SH-SY5Y (cell line): ENCODE measurements around the gene GAS7.

ENCODE experiments used
- GATA2 ChIP-seq: IDR thresholded peaks from 2 replicates; pipeline ENCODE4 v1.6.1; 2011; ENCODE audit warnings: mild to moderate bottlenecking, low read depth, low read length
- GATA3 ChIP-seq: IDR thresholded peaks from 2 replicates; pipeline ENCODE4 v1.6.1; 2011; ENCODE audit warnings: low read depth, mild to moderate bottlenecking, low read length, moderate library complexity

DNA sequence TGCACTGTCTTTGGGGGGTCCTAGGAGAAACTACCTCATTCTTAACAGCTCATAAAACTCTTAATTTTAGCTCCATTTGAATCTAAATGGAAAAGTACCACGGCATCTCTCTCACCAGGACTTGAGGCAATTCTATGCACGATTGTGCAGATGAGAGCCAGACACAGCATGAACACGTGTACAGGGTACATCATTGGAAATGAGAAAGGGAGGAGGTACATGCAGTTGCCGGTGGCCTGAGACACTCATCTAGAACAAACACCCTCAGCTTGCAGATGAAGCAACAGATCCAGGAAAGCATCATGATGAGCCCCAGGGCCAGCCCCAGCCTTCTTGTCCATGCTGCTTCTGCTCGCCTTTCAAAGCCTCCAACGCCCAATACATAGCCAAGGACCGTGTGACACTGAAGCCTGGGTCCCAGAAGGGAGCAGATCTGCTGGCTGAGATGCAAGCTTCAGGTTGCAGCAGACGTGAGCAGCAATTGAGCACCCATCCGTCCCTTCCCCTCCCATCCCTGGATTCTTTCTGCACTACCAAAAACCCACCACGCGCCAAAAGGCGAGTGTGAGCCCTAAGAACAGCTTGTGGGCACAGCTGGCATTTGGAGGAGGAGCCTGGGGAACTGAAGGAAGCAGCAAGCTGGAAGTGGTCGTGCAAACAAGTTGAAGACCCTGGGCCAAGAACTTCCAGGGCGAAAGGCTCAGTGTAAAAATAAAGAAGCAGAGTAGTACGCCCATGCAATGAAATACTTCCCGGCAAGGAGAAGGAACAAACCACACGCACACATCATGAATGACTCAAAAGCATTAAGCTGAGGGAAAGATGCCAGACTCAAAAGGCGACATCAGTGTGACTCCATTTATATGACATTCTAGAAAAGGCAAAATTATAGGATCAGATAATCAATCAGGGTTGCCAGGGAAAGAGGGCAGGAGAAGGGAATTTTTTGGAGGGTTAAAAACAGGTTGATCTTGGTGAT lies 286.0 kb downstream of the GAS7 start:
- no peak for TF ChIP-seq GATA2
- TF ChIP-seq GATA3 = no peak
